ENCODE results near the gene FAM120B.

Gene FAM120B

GRCh38 chr6:170454512-170455285 lies 148.1 kb downstream of the FAM120B start:
- no peak for DNase-seq (ENCODE audit: low read depth, low spot score)
- ChIA-PET POLR2A (no interaction called here), CTCF (no interaction called here)
- TF ChIP-seq CTCF (IDR thresholded peaks at IDR 0.05; ENCODE audit: insufficient read depth, low read length, missing control alignments): no peak
- no peak overlapping the region for H3K4me3 ChIP-seq (ENCODE audit: low read depth, low read length)

DNA sequence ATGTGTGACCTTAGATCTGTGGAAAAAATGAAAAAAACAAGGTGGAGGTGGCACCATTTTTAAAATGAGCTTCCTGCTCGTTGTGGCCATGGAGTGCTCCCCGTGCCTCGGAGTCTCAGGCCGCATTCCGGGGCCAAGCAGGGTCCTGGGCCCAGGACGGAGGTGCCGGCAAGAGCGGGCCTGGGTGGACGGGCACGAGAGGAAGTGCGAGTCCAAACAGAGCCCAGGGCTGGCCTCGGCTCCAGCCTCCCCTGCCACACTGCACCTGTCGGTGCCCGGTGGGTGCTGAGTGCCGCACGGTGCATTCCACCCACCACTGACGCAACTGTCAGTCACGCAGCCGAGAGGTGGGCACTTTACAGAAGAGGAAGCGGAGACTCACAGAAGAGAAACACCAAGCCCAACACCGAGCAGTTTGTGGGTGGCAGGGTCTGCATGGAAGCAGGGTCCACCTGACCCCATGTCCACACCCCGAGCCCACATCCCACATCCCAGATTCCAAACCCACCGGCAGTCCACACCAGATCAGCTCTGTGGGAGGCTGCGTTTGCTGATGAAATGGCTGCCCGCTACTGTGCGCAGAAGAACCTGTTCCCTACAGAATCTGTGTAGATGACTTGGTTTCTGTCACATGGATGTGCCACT lies 148.9 kb downstream of the FAM120B start:
- POLR2A ChIA-PET: no interaction called here
- H3K4me3 ChIP-seq (ENCODE audit: low read depth, low read length): no peak overlapping the region
- no peak for TF ChIP-seq CTCF (IDR thresholded peaks at IDR 0.05; ENCODE audit: insufficient read depth, low read length, missing control alignments)
- CTCF ChIA-PET: no interaction called here
- DNase-seq (ENCODE audit: low read depth, low spot score): no peak

DNA sequence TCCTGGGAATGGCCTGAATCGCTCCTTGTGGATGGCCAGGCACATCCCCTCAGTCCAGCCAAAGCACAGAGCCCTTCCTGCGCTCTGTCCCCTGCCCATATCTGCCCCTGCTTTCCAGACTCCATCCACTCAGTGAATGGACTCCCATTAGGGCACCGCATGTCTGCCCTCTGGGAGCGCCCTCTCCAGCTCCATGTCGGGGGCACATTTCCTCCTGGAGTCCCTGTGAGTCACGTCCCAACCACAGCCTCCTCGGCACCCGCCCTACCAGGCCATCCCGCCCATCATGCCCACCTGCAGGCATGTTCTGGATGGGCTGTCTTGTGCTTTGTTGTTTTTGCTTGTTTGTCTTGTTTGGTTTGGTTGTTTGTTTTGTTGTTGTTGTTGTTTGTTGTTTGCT lies 149.8 kb downstream of the FAM120B start:
- POLR2A ChIA-PET: no interaction called here
- CTCF ChIA-PET: no interaction called here
- DNase-seq (ENCODE audit: low read depth, low spot score): no peak
- no peak overlapping the region for H3K4me3 ChIP-seq (ENCODE audit: low read depth, low read length)
- no peak for TF ChIP-seq CTCF (IDR thresholded peaks at IDR 0.05; ENCODE audit: insufficient read depth, low read length, missing control alignments)
